Fibroblast of skin of back (primary cell): ENCODE results near the gene SERPINA5. TPM values are rescaled to one million over a fixed set of nuclear protein-coding genes. Genes with fewer than 3 reads are reported as not detected.

Experiments used
- DNase-seq: peaks from one replicate; pipeline ENCODE4 v3.0.0-alpha.2; 2013
- polyA plus RNA-seq, 2 experiments: library from polyadenylated mRNA; unstranded; fragments of 120-200 nt; gene quantifications; one replicate each; pipeline ENCODE4 v1.2.1, GENCODE V29; 2013; ENCODE audit not compliant: insufficient read length in 2 of 2

The SERPINA5 gene
- polyA plus RNA-seq (2013, experiment 1 of 2; ENCODE audit: insufficient read length), result 0.23 TPM
- polyA plus RNA-seq (2013, experiment 2 of 2; ENCODE audit: insufficient read length), result 0.17 TPM

- DNase-seq, result peak; percentile 54
These were observed at the start of gene SERPINA5 for GRCh38 chr14:94581127-94581999. Gene SERPINA5, plus strand, starts transcription at chr14:94581426. Its CDS starts 5,937 bp downstream, at chr14:94587363.

GRCh38 chr14:94532447-94532846 lies 48.8 kb upstream of the SERPINA5 start:
- DNase-seq, result peak; percentile 73

- DNase-seq, result no peak
These were observed 45.7 kb upstream of the SERPINA5 start for GRCh38 chr14:94535506-94535905.

- DNase-seq, result peak; percentile 21
These were observed 44.4 kb upstream of the SERPINA5 start for GRCh38 chr14:94536836-94537235.

- DNase-seq, result no peak
These were observed 43.0 kb upstream of the SERPINA5 start for GRCh38 chr14:94538070-94538740.

GRCh38 chr14:94539181-94539580 lies 42.0 kb upstream of the SERPINA5 start:
- no peak for DNase-seq

GRCh38 chr14:94540031-94540794 lies 41.0 kb upstream of the SERPINA5 start:
- DNase-seq, result peak; percentile 60

- DNase-seq, result no peak
These were observed 39.8 kb upstream of the SERPINA5 start for GRCh38 chr14:94541234-94541975.

- DNase-seq, result peak; percentile 84
These were observed 39.0 kb upstream of the SERPINA5 start for GRCh38 chr14:94542111-94542810.

GRCh38 chr14:94542811-94543440 lies 38.3 kb upstream of the SERPINA5 start:
- no peak for DNase-seq

GRCh38 chr14:94543449-94544124 lies 37.6 kb upstream of the SERPINA5 start:
- no peak for DNase-seq

GRCh38 chr14:94544726-94545125 lies 36.5 kb upstream of the SERPINA5 start:
- DNase-seq, result no peak

- DNase-seq, result no peak
These were observed 35.9 kb upstream of the SERPINA5 start for GRCh38 chr14:94545131-94545841.

GRCh38 chr14:94547151-94547680 lies 34.0 kb upstream of the SERPINA5 start:
- DNase-seq, result no peak

- DNase-seq, result no peak
These were observed 33.5 kb upstream of the SERPINA5 start for GRCh38 chr14:94547726-94548125.

- no peak for DNase-seq
These were observed 32.9 kb upstream of the SERPINA5 start for GRCh38 chr14:94548131-94548998.

- peak; percentile 53 for DNase-seq
These were observed 31.9 kb upstream of the SERPINA5 start for GRCh38 chr14:94548999-94549985.
